Measurements from ENCODE around the gene SUFU.

DNA sequence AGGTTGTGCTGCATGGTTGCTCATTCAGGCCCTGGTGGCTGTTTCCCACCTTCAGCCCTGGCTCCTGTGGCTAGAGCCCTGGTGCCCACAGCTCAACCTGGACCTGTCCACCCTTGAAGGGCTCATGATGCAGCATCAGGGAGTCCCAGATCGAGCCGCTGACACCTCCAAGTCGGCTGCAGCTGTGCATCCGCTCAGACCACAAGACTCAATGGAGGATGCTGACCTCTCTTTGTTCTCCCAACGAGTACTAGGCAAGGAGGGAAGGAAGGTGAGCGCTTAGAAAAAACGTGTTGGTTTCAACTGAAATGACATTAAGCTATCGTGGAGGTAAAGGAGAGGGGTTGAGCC, 43.0 kb upstream of the SUFU start:
- TF ChIP-seq, protein P1, sequence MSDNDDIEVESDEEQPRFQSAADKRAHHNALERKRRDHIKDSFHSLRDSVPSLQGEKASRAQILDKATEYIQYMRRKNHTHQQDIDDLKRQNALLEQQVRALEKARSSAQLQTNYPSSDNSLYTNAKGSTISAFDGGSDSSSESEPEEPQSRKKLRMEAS (IDR thresholded peaks at IDR 0.05): no peak
- TF ChIP-seq, protein P2, sequence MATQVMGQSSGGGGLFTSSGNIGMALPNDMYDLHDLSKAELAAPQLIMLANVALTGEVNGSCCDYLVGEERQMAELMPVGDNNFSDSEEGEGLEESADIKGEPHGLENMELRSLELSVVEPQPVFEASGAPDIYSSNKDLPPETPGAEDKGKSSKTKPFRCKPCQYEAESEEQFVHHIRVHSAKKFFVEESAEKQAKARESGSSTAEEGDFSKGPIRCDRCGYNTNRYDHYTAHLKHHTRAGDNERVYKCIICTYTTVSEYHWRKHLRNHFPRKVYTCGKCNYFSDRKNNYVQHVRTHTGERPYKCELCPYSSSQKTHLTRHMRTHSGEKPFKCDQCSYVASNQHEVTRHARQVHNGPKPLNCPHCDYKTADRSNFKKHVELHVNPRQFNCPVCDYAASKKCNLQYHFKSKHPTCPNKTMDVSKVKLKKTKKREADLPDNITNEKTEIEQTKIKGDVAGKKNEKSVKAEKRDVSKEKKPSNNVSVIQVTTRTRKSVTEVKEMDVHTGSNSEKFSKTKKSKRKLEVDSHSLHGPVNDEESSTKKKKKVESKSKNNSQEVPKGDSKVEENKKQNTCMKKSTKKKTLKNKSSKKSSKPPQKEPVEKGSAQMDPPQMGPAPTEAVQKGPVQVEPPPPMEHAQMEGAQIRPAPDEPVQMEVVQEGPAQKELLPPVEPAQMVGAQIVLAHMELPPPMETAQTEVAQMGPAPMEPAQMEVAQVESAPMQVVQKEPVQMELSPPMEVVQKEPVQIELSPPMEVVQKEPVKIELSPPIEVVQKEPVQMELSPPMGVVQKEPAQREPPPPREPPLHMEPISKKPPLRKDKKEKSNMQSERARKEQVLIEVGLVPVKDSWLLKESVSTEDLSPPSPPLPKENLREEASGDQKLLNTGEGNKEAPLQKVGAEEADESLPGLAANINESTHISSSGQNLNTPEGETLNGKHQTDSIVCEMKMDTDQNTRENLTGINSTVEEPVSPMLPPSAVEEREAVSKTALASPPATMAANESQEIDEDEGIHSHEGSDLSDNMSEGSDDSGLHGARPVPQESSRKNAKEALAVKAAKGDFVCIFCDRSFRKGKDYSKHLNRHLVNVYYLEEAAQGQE (IDR thresholded peaks at IDR 0.05): no peak
- TF ChIP-seq YY1 (IDR thresholded peaks at IDR 0.05): no peak
- TF ChIP-seq, protein P3, sequence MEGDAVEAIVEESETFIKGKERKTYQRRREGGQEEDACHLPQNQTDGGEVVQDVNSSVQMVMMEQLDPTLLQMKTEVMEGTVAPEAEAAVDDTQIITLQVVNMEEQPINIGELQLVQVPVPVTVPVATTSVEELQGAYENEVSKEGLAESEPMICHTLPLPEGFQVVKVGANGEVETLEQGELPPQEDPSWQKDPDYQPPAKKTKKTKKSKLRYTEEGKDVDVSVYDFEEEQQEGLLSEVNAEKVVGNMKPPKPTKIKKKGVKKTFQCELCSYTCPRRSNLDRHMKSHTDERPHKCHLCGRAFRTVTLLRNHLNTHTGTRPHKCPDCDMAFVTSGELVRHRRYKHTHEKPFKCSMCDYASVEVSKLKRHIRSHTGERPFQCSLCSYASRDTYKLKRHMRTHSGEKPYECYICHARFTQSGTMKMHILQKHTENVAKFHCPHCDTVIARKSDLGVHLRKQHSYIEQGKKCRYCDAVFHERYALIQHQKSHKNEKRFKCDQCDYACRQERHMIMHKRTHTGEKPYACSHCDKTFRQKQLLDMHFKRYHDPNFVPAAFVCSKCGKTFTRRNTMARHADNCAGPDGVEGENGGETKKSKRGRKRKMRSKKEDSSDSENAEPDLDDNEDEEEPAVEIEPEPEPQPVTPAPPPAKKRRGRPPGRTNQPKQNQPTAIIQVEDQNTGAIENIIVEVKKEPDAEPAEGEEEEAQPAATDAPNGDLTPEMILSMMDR (IDR thresholded peaks at IDR 0.05; ENCODE audit: low read depth, low read length, missing input control): no peak
- TF ChIP-seq TAF1 (conservative IDR thresholded peaks at IDR 0.05): no peak
- TF ChIP-seq GABPA (IDR thresholded peaks at IDR 0.05 in 1 of 2, conservative IDR thresholded peaks at IDR 0.05 in 1 of 2): no peak
- no peak for TF ChIP-seq JUND (IDR thresholded peaks at IDR 0.05)
- TF ChIP-seq ZBTB33 (IDR thresholded peaks at IDR 0.05): no peak
